ENCODE measurements around the gene C1orf105. TPM values are rescaled to one million over a fixed set of nuclear protein-coding genes. Genes with fewer than 3 reads are reported as not detected.

C1orf105 gene
- total and polyA plus RNA-seq, 2 of the 8 experiments (the other 6 are each of a cell fraction or from before 2014, with no cell fraction given), result not detected

- TF ChIP-seq CHD7 (IDR thresholded peaks at IDR 0.05; ENCODE audit: insufficient replicate concordance, low read length) (no peak), KDM1A (IDR thresholded peaks at IDR 0.05; ENCODE audit: borderline replicate concordance, low read length) (no peak), NANOG (IDR thresholded peaks at IDR 0.05; ENCODE audit: insufficient read depth, low read depth, low read length, poor library complexity, severe bottlenecking) (no peak), SUZ12 (IDR thresholded peaks at IDR 0.05; ENCODE audit: low read length) (no peak), CTCF (IDR thresholded peaks at IDR 0.05; ENCODE audit: control extremely low read depth in 1 of 3, insufficient read depth in 1 of 3, low read depth in 1 of 3, low read length in 3 of 3) (no peak), POLR2A (IDR thresholded peaks at IDR 0.05; ENCODE audit: control extremely low read depth in 1 of 2, low read depth in 2 of 2, low read length in 2 of 2) (no peak), MAFK (IDR thresholded peaks at IDR 0.05; ENCODE audit: low read depth, low read length) (no peak)
Measured at GRCh38 chr1:172515436-172515835, 95.0 kb downstream of the C1orf105 start (continued).
